Neuronal stem cell (in vitro differentiated cells): ENCODE data around the gene PDIA4.
A peak's percentile ranks its signal among the peaks of the same experiment; 100 is the strongest.

Experiments used
- DNase-seq: peaks from one replicate; pipeline ENCODE4 v3.0.0-alpha.2; 2013; ENCODE audit warnings: low spot score
- H2AFZ ChIP-seq: one replicate; pipeline ENCODE4 v1.6.1; 2013; ENCODE audit warnings: mild to moderate bottlenecking, low read length, inconsistent platforms
- H2AK5ac ChIP-seq: 2 replicates; pipeline ENCODE4 v1.6.1; 2013; ENCODE audit warnings: low read depth, mild to moderate bottlenecking, inconsistent platforms, low read length, moderate library complexity, mixed read lengths
- H2BK120ac ChIP-seq: 2 replicates; pipeline ENCODE4 v1.6.1; 2013; ENCODE audit warnings: low read depth, mild to moderate bottlenecking, inconsistent platforms, low read length, moderate library complexity, mixed read lengths
- H2BK12ac ChIP-seq: one replicate; pipeline ENCODE4 v1.6.1; 2013; ENCODE audit warnings: low read length, inconsistent platforms
- H2BK15ac ChIP-seq: 2 replicates; pipeline ENCODE4 v1.6.1; 2013; ENCODE audit warnings: mild to moderate bottlenecking, low read length, inconsistent platforms, mixed read lengths
- H2BK5ac ChIP-seq: one replicate; pipeline ENCODE4 v1.6.1; 2013; ENCODE audit warnings: inconsistent platforms, mild to moderate bottlenecking, low read length, moderate library complexity
- H3K14ac ChIP-seq: one replicate; pipeline ENCODE4 v1.6.1; 2013; ENCODE audit warnings: low read length, inconsistent platforms
- H3K18ac ChIP-seq: 2 replicates; pipeline ENCODE4 v1.6.1; 2013; ENCODE audit warnings: low read length, inconsistent platforms
- H3K23ac ChIP-seq: 2 replicates; pipeline ENCODE4 v1.6.1; 2013; ENCODE audit warnings: low read depth, mild to moderate bottlenecking, mixed read lengths, low read length, inconsistent platforms; ENCODE audit not compliant: poor library complexity
- H3K27ac ChIP-seq: replicated peaks from 3 replicates; pipeline ENCODE4 v1.5.1; 2013; ENCODE audit warnings: low read length, inconsistent platforms
- H3K27me3 ChIP-seq, 3 experiments: 2 replicates each; pipeline ENCODE4 v1.6.1; 2013; ENCODE audit warnings: low read length in 3 of 3, mild to moderate bottlenecking in 2 of 3, inconsistent platforms in 1 of 3, low read depth in 1 of 3, mixed read lengths in 1 of 3, moderate library complexity in 1 of 3; ENCODE audit not compliant: control insufficient read depth in 3 of 3, insufficient read depth in 3 of 3
- H3K36me3 ChIP-seq, 2 donors: replicated peaks in 1 of 2; 2 replicates each; pipeline ENCODE4 v1.6.1; 2013; ENCODE audit warnings: low read length in 2 of 2; ENCODE audit not compliant: control insufficient read depth in 2 of 2, insufficient read depth in 2 of 2
- H3K4ac ChIP-seq: 2 replicates; pipeline ENCODE4 v1.6.1; 2013; ENCODE audit warnings: inconsistent platforms, mild to moderate bottlenecking, low read length, moderate library complexity
- H3K4me1 ChIP-seq, 2 donors: 1 replicate in 1 of 2; 2 replicates in 1 of 2; pipeline ENCODE4 v1.6.1; 2013; ENCODE audit warnings: low read length in 2 of 2, low read depth in 1 of 2; ENCODE audit not compliant: control insufficient read depth in 2 of 2, insufficient read depth in 1 of 2
- H3K4me2 ChIP-seq: one replicate; pipeline ENCODE4 v1.6.1; 2013; ENCODE audit warnings: mild to moderate bottlenecking, low read length, inconsistent platforms; ENCODE audit not compliant: insufficient read depth, poor library complexity, severe bottlenecking
- H3K4me3 ChIP-seq, 2 donors: 2 replicates each; pipeline ENCODE4 v1.5.1; 2013; ENCODE audit warnings: low read length in 2 of 2, mild to moderate bottlenecking in 2 of 2, inconsistent platforms in 1 of 2, moderate library complexity in 1 of 2
- H3K79me1 ChIP-seq: one replicate; pipeline ENCODE4 v1.6.1; 2013; ENCODE audit warnings: low read depth, mild to moderate bottlenecking, inconsistent platforms, low read length, moderate library complexity
- H3K9ac ChIP-seq: one replicate; pipeline ENCODE4 v1.6.1; 2013; ENCODE audit warnings: mild to moderate bottlenecking, low read depth, low read length, inconsistent platforms; ENCODE audit not compliant: poor library complexity
- H3K9me3 ChIP-seq, 2 donors: replicated peaks in 1 of 2; 2 replicates each; pipeline versions ENCODE3 to v1.6.1; 2013; ENCODE audit warnings: low read length in 2 of 2, mild to moderate bottlenecking in 2 of 2, inconsistent platforms in 1 of 2, low read depth in 1 of 2, mixed read lengths in 1 of 2, moderate library complexity in 1 of 2; ENCODE audit not compliant: control insufficient read depth in 2 of 2, insufficient read depth in 1 of 2
- H4K8ac ChIP-seq: one replicate; pipeline ENCODE4 v1.6.1; 2013; ENCODE audit warnings: low read depth, mild to moderate bottlenecking, inconsistent platforms, low read length, moderate library complexity
- H4K91ac ChIP-seq: one replicate; pipeline ENCODE4 v1.6.1; 2013; ENCODE audit warnings: low read length, low read depth, mild to moderate bottlenecking, inconsistent platforms; ENCODE audit not compliant: poor library complexity
- WGBS, 2 donors: extraction: QIAGEN DNeasy Blood & Tissue Kit; methylation state at CpG; one replicate each; pipeline ENCODE4 v1.1.7; 2013; ENCODE audit warnings: missing lambda C conversion rate in 2 of 2, mixed read lengths in 1 of 2; ENCODE audit not compliant: insufficient read length in 2 of 2, insufficient replicate concordance in 1 of 2; ENCODE audit errors: extremely low coverage in 2 of 2; 5-methylcytosine and 5-hydroxymethylcytosine counted together

Gene PDIA4

GRCh38 chr7:149074116-149074885 is 46.0 kb upstream of the PDIA4 start:
- peaks cover 30 to 82% of the 10 kb centered on the region in 2 donors for H3K36me3 ChIP-seq

GRCh38 chr7:149072438-149072775 is 44.1 kb upstream of the PDIA4 start:
- WGBS, 2 donors: no CpG with 5 or more reads among the region's 4 CpGs
- H3K9me3 ChIP-seq: no peaks in the 10 kb centered on the region
- H3K4ac ChIP-seq: no peak overlapping the region
- H3K14ac ChIP-seq: no peak overlapping the region
- H3K4me3 ChIP-seq: no peak overlapping the region
- no peak overlapping the region for H2AK5ac ChIP-seq
- no peaks in the 10 kb centered on the region for H3K27me3 ChIP-seq
- H2BK120ac ChIP-seq: no peak overlapping the region
- H3K23ac ChIP-seq: no peak overlapping the region
- H3K4me2 ChIP-seq: no peak overlapping the region
- H2BK5ac ChIP-seq: no peak overlapping the region
- H3K18ac ChIP-seq: no peak overlapping the region
- DNase-seq: no peak
- H2BK15ac ChIP-seq: no peak overlapping the region
- no peak overlapping the region for H2BK12ac ChIP-seq
- H3K36me3 ChIP-seq: peaks cover 29 to 82% of the 10 kb centered on the region in 2 donors
- no peak overlapping the region for H4K8ac ChIP-seq
- no peak overlapping the region for H2AFZ ChIP-seq
- H3K9ac ChIP-seq: no peak overlapping the region
- H4K91ac ChIP-seq: no peak overlapping the region
- no peaks in the 10 kb centered on the region for H3K4me1 ChIP-seq
- H3K27ac ChIP-seq: no peak overlapping the region
- peaks cover 8% of the 10 kb centered on the region for H3K79me1 ChIP-seq

More at GRCh38 chr7:149074116-149074885, 46.0 kb upstream of the PDIA4 start:
- no peak for DNase-seq
- Histone ChIP-seq H3K4me2 (no peak overlapping the region), H2BK120ac (no peak overlapping the region), H2AK5ac (no peak overlapping the region), H2BK12ac (no peak overlapping the region), H3K23ac (no peak overlapping the region), H2BK15ac (no peak overlapping the region), H3K9me3 (no peaks in the 10 kb centered on the region), H4K8ac (no peak overlapping the region), H3K4me1 (no peaks in the 10 kb centered on the region), H3K4ac (no peak overlapping the region), H4K91ac (no peak overlapping the region), H3K79me1 (peaks cover 8% of the 10 kb centered on the region), H2BK5ac (no peak overlapping the region), H3K14ac (no peak overlapping the region), H3K18ac (no peak overlapping the region), H3K9ac (no peak overlapping the region), H3K27ac (no peak overlapping the region), H2AFZ (no peak overlapping the region), H3K27me3 (no peaks in the 10 kb centered on the region), H3K4me3 (no peak overlapping the region)
- no CpG with 5 or more reads among the region's 3 CpGs for WGBS, 2 donors

DNA sequence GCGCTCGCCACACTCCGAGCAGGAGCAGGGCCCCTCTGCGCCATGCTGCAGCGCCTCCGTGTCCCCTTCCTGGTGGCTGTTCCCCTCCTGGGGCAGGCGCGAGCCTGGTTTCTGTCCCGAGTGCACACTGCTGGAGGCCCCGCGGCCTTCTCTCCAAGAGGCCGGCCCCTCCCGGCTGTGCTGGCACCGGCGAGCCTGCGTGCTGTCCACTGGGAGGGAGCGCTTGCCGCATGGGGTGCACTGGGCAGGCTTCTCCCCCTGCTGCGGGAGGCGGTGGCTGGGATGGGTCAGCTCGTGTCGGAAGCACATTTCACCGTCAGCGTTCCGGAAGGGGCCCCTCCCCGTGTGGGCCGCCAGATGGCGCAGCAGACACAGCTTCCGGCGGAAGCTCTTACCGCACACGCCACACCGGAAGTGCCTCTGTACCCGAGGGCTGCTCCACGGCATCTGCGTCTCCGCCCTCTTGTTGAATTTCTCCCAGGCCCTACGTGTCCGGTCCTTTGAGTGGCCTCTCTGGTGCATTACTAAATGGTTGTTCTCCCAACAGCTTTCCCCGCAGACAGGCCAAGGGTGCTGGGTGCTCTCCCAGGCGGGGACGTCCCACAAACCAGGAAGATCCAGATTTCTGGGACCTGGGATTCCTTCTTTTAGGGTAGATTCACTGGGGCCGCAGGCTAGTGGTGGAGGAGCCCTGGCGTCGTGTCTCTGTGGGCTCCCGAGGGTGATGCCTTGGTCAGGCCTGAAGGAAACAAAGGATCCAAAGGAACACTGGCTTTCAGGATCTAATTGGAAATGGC is 43.5 kb upstream of the PDIA4 start:
- H3K27ac ChIP-seq: no peak overlapping the region
- DNase-seq: peak; percentile 11
- H2BK12ac ChIP-seq: no peak overlapping the region
- no peak overlapping the region for H4K91ac ChIP-seq
- H2BK5ac ChIP-seq: no peak overlapping the region
- peak overlapping the region; percentile 85 for H3K23ac ChIP-seq
- H3K9ac ChIP-seq: no peak overlapping the region
- H3K79me1 ChIP-seq: peaks cover 8% of the 10 kb centered on the region
- H3K18ac ChIP-seq: no peak overlapping the region
- H3K36me3 ChIP-seq: peaks cover 29 to 80% of the 10 kb centered on the region in 2 donors
- no peak overlapping the region for H2BK15ac ChIP-seq
- H3K4ac ChIP-seq: no peak overlapping the region
- H2AFZ ChIP-seq: no peak overlapping the region
- H3K27me3 ChIP-seq: no peaks in the 10 kb centered on the region
- no peak overlapping the region for H3K4me2 ChIP-seq
- WGBS, 2 donors: no CpG with 5 or more reads among the region's 46 CpGs
- no peaks in the 10 kb centered on the region for H3K4me1 ChIP-seq
- H2AK5ac ChIP-seq: no peak overlapping the region
- peak overlapping the region; percentile 19 for H4K8ac ChIP-seq
- H2BK120ac ChIP-seq: no peak overlapping the region
- H3K9me3 ChIP-seq: no peaks in the 10 kb centered on the region
- H3K14ac ChIP-seq: peak overlapping the region; percentile 21
- no peak overlapping the region for H3K4me3 ChIP-seq

- Histone ChIP-seq H3K23ac (no peak overlapping the region), H3K79me1 (peaks cover 9% of the 10 kb centered on the region), H3K4ac (no peak overlapping the region), H2BK15ac (no peak overlapping the region), H3K27ac (no peak overlapping the region), H2BK5ac (no peak overlapping the region), H3K4me1 (no peaks in the 10 kb centered on the region), H2AK5ac (no peak overlapping the region), H3K4me3 (no peak overlapping the region), H3K9ac (peak overlapping the region; percentile 44), H3K18ac (no peak overlapping the region), H3K36me3 (peaks cover 29 to 78% of the 10 kb centered on the region in 2 donors), H3K14ac (no peak overlapping the region), H3K27me3 (no peaks in the 10 kb centered on the region), H4K91ac (peak overlapping the region; percentile 53), H2BK120ac (no peak overlapping the region), H3K4me2 (no peak overlapping the region), H2AFZ (no peak overlapping the region), H2BK12ac (no peak overlapping the region), H4K8ac (no peak overlapping the region), H3K9me3 (no peaks in the 10 kb centered on the region)
- WGBS, 2 donors: no CpG with 5 or more reads among the region's 29 CpGs
- no peak for DNase-seq
These were observed 42.9 kb upstream of the PDIA4 start for GRCh38 chr7:149071182-149071635.
